GM21619 (cell line): Measurements from ENCODE around the gene ZNF195.
"Not testable (repeated sequence)": the region's sequence is repeated elsewhere in the genome, so short reads cannot be mapped to it uniquely, and the experiment has no call there.

Experiments
- ATAC-seq: cut with Tn5 transposase; IDR thresholded peaks from one replicate; pipeline ENCODE4 v1.9.1; 2021; ENCODE audit not compliant: unreplicated experiment

ZNF195 gene

GRCh38 chr11:3356858-3357257 lies 22.1 kb downstream of the ZNF195 start:
- no peak for ATAC-seq

GRCh38 chr11:3353066-3353465 lies 25.9 kb downstream of the ZNF195 start:
- no peak for ATAC-seq

- no peak for ATAC-seq
These were observed 31.8 kb downstream of the ZNF195 start for GRCh38 chr11:3347127-3347526.

- no peak for ATAC-seq
These were observed 32.4 kb downstream of the ZNF195 start for GRCh38 chr11:3346587-3346986.

- no peak for ATAC-seq
These were observed 33.2 kb downstream of the ZNF195 start for GRCh38 chr11:3345736-3346135.

- ATAC-seq: no peak
These were observed 34.4 kb downstream of the ZNF195 start for GRCh38 chr11:3344327-3345174.

GRCh38 chr11:3342709-3343108 lies 36.2 kb downstream of the ZNF195 start:
- no peak for ATAC-seq

- ATAC-seq: no peak
These were observed 37.6 kb downstream of the ZNF195 start for GRCh38 chr11:3341298-3341697.

GRCh38 chr11:3340025-3340424 lies 38.9 kb downstream of the ZNF195 start:
- ATAC-seq: no peak

GRCh38 chr11:3339340-3339624 lies 39.7 kb downstream of the ZNF195 start:
- ATAC-seq: no peak

GRCh38 chr11:3338569-3339339 lies 40.2 kb downstream of the ZNF195 start:
- no peak for ATAC-seq

- not testable (repeated sequence) for ATAC-seq
These were observed 42.5 kb downstream of the ZNF195 start for GRCh38 chr11:3336420-3336819.

- ATAC-seq: not testable (repeated sequence)
These were observed 45.8 kb downstream of the ZNF195 start for GRCh38 chr11:3333157-3333556.

GRCh38 chr11:3331078-3331477 lies 47.9 kb downstream of the ZNF195 start:
- not testable (repeated sequence) for ATAC-seq

GRCh38 chr11:3330064-3330463 lies 48.9 kb downstream of the ZNF195 start:
- not testable (repeated sequence) for ATAC-seq

- ATAC-seq: not testable (repeated sequence)
These were observed 50.4 kb downstream of the ZNF195 start for GRCh38 chr11:3328503-3328902.

- not testable (repeated sequence) for ATAC-seq
These were observed 52.5 kb downstream of the ZNF195 start for GRCh38 chr11:3326450-3326849.

- ATAC-seq: not testable (repeated sequence)
These were observed 54.2 kb downstream of the ZNF195 start for GRCh38 chr11:3324724-3325123.
